NCI-H345 treated with DMSO at 0.1 percent for 48 hours (cell line): ENCODE measurements around the gene DNAH3.
A peak's percentile ranks its signal among the peaks of the same experiment; 100 is the strongest.

Experiments
- DNase-seq: peaks from one replicate; lab custom pipeline; 2025; ENCODE audit not compliant: unreplicated experiment; lab: John Stamatoyannopoulos, UW

DNAH3 gene

DNA sequence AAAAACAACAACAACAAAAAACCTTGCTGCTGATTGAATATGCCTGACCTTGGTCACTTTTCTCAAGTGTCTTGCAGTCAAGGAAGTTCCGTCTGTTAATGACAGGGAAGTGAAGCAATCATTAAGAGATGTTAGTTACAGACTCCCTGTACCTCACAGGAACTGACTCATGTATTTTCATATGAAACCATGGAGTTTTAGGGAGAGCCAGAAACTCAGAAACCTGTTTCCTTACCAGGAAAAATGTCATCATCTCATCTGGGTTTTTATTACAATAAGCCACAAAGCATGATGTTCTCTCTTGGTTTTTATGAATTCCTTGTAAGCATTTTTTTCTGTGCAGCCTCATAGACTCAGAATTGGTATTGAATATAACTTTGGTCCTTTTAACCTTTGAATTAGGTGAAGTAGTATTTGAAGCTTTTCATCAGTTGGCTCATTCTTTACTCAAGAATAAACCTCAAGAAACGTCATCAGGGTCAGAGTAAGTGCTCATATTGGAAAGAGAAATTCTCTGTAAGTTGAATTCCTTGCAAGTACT, 239.8 kb downstream of the DNAH3 start:
- no peak for DNase-seq

DNA sequence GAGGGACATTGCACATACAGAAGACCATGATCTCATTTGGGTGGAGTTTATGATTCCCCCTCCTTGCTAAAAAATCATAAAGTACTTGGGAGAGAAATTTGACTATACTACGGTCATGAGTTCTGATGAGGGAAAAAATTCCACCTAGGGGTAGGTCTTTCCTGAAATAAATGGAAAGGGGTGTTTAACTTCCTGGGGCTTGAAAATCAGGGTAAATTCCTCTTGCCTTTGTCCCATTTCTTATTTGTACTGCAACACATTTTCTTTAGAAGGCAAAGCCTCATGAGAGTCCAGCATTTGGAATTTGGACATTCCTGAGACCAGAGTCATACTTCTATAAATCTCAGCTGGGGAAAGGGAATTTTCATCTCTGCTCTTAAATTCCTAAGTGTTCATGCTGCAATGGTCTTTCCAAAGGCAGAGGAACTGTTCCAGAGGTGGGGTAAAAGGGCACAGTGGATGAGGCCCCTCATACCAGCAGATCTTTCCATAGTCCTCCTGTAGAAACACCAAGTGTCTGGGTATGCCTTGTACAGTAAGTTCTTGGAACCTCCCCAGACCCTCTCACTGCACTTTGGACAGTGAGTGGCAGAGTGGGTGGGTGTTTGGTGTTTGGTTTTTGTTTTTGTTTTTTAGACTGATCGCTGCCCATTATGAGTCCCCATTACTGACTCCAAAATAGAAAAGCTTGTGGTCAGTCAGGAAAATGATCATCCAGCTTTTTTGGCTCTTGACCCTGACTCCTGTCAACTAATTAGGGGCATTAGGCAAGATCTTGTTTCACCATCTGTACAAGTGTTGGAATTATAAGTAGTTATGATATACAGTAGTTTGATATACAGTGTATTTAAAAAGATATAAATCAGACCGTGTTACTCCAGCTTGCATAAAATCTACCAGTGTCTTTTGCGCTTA, 244.0 kb downstream of the DNAH3 start:
- no peak for DNase-seq

DNA sequence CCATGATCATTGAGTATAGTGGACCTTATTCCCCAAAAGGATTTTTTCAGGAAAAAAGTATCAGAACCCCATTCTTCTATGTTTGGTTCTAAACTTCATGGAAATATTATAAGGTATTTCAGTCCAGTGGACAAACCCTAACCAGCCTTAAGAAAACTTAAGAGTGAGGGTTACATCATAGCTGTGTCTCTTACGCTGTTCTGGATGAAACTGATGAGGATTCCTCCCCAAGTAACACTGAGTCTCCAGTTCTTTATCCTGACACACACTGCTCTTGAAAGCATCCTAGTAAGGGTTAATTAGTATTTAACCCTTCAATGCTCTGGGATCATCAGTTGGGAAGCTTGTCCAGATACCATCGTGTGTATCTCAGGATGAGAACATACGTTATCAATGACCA, 245.1 kb downstream of the DNAH3 start:
- DNase-seq = no peak

DNA sequence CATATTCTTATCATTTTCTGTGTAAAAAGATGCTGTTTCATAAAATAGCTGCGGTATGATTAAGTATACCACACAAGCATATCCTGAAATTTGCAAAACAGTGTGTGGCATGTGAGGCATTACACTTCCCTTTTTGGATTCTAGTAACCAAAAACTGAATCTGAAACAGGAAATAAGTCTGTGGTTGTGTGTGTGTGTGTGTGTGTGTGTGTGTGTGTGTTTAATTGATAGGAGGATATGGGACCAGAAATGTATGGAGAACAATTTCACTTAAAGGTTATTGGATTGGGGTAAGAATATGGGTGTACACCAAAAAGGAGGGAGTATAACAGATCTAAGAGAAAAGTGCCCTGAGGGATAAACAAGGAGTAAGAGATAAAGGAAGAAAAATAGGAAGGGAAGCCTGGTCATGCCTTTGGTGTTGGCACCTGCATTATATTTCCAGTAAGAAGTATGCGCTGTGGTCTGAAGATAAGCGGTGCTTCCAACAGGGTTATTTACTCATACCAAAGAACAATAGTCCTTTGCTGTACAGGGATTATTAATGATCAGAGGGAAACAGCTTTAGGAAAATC, 246.1 kb downstream of the DNAH3 start:
- no peak for DNase-seq

DNA sequence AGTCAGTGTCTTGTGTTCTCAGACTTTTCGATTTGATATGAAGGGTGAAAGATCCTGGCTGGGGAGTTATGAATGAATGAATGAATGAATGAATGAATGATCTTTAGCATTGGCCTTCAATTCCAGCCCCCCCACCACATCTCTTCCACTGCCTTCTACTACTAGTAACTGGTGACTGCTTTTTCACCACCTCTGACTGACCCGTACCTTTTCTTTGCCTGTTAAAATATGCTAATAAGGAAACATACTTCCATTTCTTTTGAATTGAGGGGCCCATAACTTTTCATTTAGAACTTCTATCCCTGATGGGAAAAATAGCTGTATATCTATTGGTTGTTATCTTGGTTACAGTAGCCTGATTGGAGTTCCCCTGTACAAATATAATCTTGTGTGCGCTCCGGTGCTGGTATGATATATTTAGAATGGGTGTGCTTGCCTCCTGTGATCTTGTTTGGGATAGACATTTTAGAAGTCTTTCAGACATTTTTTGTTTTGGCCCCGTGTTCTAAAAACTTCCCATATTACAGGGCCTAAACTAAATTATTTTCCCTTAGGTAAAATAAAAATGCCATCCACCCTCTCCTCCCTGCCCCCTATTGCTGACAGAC, 246.6 kb downstream of the DNAH3 start:
- DNase-seq = no peak

DNA sequence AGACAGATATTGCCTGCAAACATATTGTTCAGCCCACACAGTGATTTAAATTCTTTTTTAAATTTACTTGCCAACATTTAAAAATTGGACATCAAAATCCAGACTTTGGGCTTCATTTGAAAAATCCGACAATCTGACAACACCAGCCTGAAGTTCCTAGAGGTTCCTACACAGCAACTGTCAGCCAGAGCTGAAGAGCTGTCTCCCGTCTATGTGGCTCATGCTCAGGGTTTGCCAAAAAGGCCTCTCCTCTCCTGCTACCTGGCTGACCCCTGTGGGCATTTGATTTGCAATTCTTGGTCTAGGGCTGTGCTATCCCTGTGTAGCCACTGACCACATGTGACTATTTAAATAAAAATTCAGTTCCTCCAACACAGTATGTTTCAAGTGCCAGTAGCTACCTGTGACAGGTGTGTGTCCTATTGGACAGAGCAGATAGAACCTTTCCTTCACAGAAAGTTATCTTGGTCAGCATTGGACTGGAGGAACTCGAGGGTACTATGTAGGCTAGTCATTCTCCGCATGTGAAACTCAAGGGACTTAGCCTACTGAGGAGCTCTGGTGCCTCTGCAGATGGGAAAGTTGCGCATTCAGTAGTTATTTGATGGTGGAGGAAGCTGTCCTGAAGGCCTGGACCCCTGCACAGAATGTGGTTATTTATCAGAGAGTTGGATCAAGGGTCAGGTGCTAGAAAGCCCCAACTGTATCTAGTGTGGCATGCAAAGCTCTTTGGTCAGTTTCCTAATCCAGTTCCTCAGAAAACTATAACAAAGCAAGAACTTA, 247.3 kb downstream of the DNAH3 start:
- DNase-seq = no peak

DNA sequence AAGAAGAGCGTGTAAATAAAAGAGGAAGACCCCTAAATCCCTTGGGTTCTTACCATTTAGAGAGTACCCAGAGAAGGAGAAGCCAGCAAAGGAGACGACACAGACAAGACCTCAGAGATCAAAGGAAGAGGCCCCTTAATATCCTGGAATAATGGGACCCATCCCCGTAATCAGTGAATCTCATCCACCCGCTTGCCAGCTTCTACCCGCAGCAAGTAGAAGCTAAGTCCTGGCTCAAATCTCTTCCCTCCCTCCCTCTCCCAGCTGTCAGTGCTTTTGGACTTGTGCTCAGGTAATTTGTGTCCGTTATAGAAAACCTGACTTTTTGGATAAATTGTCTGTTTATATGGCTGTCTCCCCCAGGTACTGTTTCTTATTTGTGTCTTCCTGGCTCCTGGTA, 248.2 kb downstream of the DNAH3 start:
- no peak for DNase-seq

DNA sequence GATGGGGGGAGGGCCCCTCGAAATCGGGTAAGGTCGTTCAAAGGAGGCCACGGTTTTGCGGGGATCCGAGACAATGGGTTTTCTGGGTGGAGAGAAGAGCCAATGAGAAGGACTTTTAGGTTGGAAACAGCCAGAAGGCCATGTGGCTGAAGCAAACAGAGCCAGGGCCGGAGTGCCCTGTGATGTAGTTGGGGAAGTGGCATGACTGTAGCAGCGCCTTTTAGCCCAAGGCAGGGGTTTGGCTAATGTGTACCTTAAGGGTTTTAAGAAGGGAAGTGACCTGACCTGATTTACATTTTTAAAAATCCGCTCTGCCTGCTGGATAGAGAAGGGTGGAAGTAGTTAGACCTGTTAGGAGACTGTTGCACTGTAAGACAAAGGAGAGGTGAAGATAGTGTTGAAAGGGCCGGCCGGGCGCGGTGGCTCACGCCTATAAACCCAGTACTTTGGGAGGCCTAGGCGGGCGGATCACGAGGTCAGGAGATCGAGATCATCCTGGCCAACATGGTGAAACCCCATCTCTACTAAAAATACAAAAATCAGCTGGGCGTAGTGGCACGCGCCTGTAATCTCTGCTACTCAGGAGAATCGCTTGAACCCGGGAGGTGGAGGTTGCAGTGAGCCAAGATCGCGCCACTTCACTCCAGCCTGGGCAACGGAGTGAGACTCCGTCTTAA, 249.1 kb downstream of the DNAH3 start:
- peak; percentile 11 for DNase-seq

DNA sequence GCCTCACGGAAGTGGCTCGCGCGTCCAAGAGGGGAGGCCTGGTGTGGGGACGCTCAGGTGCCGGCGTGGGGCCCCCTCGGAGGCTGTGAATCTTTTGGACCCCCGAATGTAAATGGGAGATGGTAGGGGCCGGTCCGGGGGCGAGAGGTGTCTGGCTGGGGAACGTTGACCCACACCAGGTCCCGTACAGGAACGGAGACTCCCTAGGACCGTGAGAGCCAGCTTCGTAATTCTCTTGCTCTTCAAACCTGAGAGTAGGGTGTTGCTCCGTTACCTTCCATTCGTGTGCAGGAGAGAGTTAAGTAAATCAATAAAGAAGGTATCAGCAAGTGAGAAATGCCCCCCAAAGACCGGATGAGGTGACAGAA, 249.6 kb downstream of the DNAH3 start:
- DNase-seq = no peak

DNA sequence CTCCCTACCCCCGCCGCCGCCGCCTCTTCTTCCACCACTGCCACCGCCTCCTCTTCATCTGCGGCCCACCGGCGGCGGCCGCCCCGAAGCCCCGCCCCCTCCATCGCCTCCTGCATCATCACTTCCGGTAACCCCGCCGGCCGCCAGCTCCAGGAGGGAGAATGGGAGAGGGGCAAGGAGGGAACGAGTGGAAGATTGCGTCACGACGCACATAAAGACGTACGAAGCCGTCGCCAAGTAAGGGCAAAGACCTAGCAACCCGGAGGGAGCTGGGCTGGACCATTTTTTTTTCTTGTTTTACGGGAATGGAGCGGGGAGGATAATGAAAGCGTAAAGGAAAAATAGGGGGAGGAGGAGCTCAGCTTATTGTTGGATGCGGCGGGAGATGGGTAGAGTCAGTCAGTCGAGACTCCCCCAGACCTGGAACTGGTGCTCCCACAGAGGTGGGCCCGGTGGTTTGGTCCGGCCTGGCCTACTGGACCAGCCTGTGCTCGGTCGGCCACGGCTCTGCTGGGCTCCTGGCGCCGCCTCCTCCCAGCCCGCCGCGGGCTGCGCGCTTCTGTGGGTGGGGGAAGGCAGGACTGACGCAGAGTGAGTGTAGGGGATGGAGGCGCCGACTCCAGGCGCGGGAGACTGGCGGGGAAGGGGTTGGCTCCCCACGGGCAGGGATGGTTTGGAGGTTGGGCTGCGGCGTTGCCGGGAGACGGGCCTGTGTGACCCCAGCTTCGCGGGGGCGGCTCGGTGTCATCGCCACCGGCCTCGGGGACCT, 250.2 kb downstream of the DNAH3 start, which contains the start of the genes DCUN1D3 and LYRM1:
TSS of gene DCUN1D3 (minus strand) at position 60 of the 769 bp plus-strand sequence. CDS start 37,820 bp downstream, outside the sequence.
TSS of gene LYRM1 (plus strand) at position 473 of the 769 bp plus-strand sequence. CDS start 14,785 bp downstream, outside the sequence.
- DNase-seq = peak; percentile 93

DNA sequence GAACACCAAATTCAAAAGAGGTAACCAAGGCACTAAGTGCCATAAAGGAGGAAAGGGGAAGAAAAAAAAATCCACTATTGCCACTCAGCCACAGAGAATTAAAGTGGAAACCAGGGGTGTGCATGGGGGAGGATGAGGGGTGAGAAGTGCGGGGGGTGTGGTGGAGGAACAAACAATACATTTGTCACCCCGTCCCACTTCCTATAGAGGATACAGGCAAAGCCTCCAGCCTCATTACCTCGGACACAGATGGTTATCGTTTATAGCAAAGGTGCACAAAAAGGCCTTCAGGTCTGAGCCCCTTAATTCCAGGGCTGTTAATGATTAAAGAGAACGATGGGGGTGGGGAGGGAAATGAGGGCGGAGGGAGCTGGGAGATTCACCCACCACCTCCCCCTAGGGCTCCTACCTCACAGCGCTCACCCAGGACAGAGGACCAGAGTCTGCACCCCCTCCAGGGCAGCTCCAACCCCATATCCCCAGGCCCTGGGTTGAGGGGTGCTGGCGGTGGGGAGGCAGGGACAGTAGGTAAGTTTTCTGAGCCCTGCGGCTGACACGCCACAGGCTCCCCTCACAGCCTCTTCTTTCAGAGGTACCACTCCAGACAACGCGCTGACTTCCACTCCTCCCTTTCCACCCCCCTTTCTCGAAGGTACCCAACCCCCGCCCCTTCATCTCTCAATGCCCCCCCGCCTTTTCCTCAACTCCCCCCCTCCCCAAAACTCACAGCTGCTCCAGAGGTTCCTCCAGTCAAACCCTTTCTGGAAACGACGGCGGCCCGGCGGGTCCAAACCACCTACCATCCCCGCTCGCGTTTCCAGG, 251.0 kb downstream of the DNAH3 start:
- no peak for DNase-seq

DNA sequence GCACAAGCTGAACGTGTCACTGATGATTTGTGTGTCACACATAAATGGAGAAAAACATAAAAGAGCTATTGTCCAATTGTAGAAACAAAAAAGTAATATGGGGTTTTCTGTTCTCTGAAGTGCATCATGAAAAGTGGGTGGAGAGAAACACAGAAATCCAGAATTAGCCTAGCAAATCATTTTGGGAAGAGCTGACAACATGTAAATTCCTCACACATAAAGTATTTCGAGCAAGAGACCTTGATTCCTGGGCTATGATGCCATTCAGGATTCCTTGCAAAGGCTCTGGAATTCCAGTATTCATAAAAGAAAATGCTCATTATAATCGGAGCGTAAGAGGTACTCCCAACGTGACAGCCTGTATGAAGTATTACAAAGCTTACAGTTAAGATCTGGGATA, 251.6 kb downstream of the DNAH3 start:
- no peak for DNase-seq

DNA sequence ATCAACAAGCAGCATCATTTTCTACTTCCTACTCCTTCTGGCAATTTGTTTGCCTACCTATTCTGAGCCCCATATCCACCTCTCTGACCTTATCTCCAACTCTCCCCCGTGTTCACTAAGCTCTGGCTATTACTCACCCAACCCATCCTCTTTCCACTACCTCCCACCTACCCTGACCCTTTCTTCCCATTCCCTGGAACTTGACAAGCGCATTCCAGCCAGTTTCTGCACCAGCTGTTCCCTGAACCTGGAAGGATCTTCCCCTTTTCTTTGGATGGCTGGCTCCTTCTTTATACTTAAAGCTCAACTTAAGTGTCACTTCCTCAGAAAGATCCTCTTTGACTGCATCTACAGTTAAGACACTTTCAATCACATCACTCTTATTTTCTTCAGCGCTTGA, 252.7 kb downstream of the DNAH3 start:
- DNase-seq = no peak

DNA sequence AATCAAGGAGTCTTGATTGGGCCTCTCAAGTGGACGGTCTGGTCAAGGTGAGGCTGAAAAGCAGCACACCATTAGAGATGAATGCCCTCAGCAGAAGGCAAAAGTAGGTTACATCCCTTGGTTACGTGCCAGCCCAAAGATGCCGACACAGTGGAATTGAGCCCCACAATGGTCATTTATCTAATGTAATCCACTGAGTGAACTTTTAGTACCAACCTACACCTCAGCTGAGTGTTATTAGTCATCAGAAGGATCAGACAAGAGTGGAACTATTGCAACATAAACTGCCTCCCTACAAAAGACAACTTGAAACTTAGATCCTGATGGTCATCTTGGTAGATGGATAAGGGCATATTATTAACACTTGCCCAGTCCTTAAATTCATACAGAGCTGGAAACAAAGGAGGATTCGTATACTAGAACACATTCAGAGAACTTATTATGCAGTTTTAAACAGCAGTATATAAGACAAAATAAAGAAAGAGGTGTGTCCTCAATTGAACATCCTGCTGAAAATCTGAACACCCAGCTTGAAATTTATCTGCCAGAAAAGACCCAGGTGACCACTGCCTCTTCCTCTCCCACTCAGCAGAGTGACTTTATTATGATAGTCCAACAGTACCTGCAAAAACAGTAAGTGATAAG, 253.3 kb downstream of the DNAH3 start:
- no peak for DNase-seq

DNA sequence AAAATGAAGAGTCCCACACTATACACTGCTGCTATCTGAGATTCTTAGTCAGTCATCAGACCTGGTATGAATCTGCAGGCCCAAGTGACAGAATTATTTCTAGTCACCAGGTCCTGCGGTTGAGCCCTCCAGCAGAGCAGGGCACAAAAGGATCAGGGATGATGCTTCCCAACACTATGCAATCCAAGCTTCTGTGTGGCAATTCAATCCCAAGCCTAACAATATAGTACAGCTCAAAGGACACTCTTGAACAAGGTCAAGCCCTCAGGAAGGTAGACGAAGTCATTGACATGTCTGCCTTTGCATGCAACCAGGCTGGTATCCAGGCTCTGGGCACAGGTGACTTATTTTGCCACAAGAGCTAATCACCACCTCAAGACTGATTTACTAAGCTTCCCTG, 256.3 kb downstream of the DNAH3 start:
- no peak for DNase-seq

DNA sequence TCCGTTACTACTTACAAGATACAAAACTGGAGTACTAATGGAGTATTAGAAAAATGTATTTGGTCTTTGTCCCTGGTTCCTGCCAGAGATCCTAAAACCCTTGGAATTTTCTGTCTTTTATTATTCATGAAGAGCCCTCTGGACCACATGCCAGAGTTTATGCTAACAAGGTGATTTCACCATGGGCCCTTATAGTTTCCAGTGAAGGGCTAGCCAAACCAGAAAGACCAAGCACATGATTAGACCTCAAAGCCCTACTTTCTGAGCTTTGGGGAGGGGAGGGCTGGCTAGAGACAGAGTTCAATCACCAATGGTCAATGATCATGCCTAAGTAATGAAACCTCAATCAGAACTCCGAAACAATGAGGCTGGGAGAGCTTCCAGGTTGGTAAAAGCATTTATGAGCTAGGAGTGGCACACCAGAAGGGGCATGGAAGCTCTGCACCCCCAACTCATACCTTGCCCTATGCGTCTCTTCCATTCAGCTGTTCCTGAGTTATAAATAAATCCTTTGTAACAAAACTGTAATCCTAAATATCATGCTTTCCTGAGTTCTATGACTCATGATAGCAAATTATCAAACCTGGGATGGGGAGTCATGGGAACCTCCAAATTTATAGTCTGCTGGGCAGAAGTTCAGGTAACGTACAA, 260.9 kb downstream of the DNAH3 start:
- DNase-seq = no peak

DNA sequence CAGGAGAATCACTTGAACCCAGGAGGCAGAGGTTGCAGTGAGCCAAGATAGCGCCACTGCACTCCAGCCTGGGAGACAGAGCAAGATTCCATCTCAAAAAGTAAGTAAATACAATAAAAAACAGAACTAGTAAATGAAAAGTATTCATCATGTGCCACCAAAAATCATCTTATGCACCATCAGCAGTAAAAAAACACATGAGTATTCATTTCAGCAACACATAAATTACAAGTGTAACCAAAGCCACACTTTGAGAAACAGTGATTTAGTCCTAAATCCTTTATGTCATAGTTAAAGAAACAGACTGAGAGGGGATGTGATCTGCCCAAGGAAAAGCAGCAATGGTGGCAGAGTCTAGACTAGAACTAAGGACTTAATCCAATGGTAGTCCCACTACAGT, 263.4 kb downstream of the DNAH3 start:
- no peak for DNase-seq

DNA sequence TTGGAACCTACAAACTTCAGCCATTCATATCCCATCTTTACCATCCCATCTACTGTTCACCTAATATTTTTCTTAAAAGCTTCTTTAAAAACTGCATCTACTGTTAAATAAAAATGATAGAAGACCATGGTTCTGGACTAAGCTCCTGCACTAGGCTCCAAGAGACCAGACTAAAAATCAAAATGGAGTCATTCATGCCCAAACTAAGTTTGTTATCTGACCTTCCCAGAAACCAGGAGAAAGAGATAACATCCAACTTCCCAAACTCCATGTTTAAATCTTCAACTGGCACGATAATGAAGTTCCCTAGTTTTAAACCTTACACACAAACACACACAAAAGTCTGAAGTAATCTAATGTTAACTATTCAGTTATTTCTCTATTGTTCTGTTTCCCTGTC, 264.3 kb downstream of the DNAH3 start:
- DNase-seq = no peak
